Trophoblast cell (in vitro differentiated cells and primary cell): ENCODE results near the gene DYRK3.

Experiments used
- DNase-seq, 2 donors: peaks; one replicate each; pipeline ENCODE4 v3.0.0-alpha.2; 2016
- H2AFZ ChIP-seq: 2 replicates; pipeline ENCODE4 v1.6.1; 2013; ENCODE audit warnings: low read length, moderate library complexity, mild to moderate bottlenecking; ENCODE audit not compliant: insufficient read depth, poor library complexity
- H2AK5ac ChIP-seq: 2 replicates; pipeline ENCODE4 v1.6.1; 2013; ENCODE audit warnings: mild to moderate bottlenecking, low read length
- H2BK120ac ChIP-seq: 2 replicates; pipeline ENCODE4 v1.6.1; 2013; ENCODE audit warnings: low read length, mild to moderate bottlenecking, moderate library complexity; ENCODE audit not compliant: insufficient read depth, poor library complexity
- H2BK12ac ChIP-seq: 2 replicates; pipeline ENCODE4 v1.6.1; 2013; ENCODE audit warnings: mild to moderate bottlenecking, low read length, moderate library complexity
- H2BK5ac ChIP-seq: 2 replicates; pipeline ENCODE4 v1.6.1; 2013; ENCODE audit warnings: low read length, low read depth, moderate library complexity, mild to moderate bottlenecking; ENCODE audit not compliant: poor library complexity
- H3K14ac ChIP-seq: 2 replicates; pipeline ENCODE4 v1.6.1; 2013; ENCODE audit warnings: mild to moderate bottlenecking, low read length
- H3K18ac ChIP-seq: 2 replicates; pipeline ENCODE4 v1.6.1; 2013; ENCODE audit warnings: mild to moderate bottlenecking, low read length
- H3K23ac ChIP-seq: 2 replicates; pipeline ENCODE4 v1.6.1; 2013; ENCODE audit warnings: low read length
- H3K27ac ChIP-seq: 2 replicates; pipeline ENCODE4 v1.5.1; 2013; ENCODE audit warnings: low read depth, mild to moderate bottlenecking, inconsistent platforms, low read length, moderate library complexity
- H3K27me3 ChIP-seq: 2 replicates; pipeline ENCODE4 v1.6.1; 2013; ENCODE audit warnings: inconsistent platforms, mild to moderate bottlenecking, low read length, moderate library complexity; ENCODE audit not compliant: insufficient read depth
- H3K36me3 ChIP-seq, 2 experiments: 1 replicate in 1 of 2; 2 replicates in 1 of 2; pipeline ENCODE4 v1.6.1; 2013; ENCODE audit warnings: low read length in 2 of 2, mild to moderate bottlenecking in 2 of 2, moderate library complexity in 1 of 2; ENCODE audit not compliant: insufficient read depth in 2 of 2, control insufficient read depth in 1 of 2
- H3K4ac ChIP-seq: 2 replicates; pipeline ENCODE4 v1.6.1; 2013; ENCODE audit warnings: low read depth, mild to moderate bottlenecking, low read length, moderate library complexity
- H3K4me1 ChIP-seq, 2 experiments: 1 replicate in 1 of 2; 2 replicates in 1 of 2; pipeline ENCODE4 v1.6.1; 2013; ENCODE audit warnings: low read length in 2 of 2, mild to moderate bottlenecking in 2 of 2, moderate library complexity in 1 of 2; ENCODE audit not compliant: insufficient read depth in 2 of 2, control insufficient read depth in 1 of 2
- H3K4me2 ChIP-seq: 2 replicates; pipeline ENCODE4 v1.6.1; 2013; ENCODE audit warnings: inconsistent platforms, mild to moderate bottlenecking, low read length, moderate library complexity
- H3K4me3 ChIP-seq: 2 replicates; pipeline ENCODE4 v1.5.1; 2013; ENCODE audit warnings: mild to moderate bottlenecking, low read depth, low read length, inconsistent platforms
- H3K79me1 ChIP-seq: one replicate; pipeline ENCODE4 v1.6.1; 2013; ENCODE audit warnings: low read length
- H3K79me2 ChIP-seq: 2 replicates; pipeline ENCODE4 v1.6.1; 2013; ENCODE audit warnings: low read length, mild to moderate bottlenecking; ENCODE audit not compliant: control insufficient read depth, insufficient read depth, poor library complexity
- H3K9ac ChIP-seq: 2 replicates; pipeline ENCODE4 v1.6.1; 2013; ENCODE audit warnings: mild to moderate bottlenecking, low read length
- H3K9me3 ChIP-seq: 2 replicates; pipeline ENCODE4 v1.6.1; 2013; ENCODE audit warnings: low read depth, mild to moderate bottlenecking, control low read depth, inconsistent platforms, low read length; ENCODE audit not compliant: insufficient read depth
- H4K12ac ChIP-seq: 2 replicates; pipeline ENCODE4 v1.6.1; 2013; ENCODE audit warnings: low read depth, mild to moderate bottlenecking, low read length, moderate library complexity
- H4K8ac ChIP-seq: 2 replicates; pipeline ENCODE4 v1.6.1; 2013; ENCODE audit warnings: low read depth, mild to moderate bottlenecking, low read length, moderate library complexity
- H4K91ac ChIP-seq: one replicate; pipeline ENCODE4 v1.6.1; 2013; ENCODE audit warnings: low read depth, mild to moderate bottlenecking, low read length, moderate library complexity
- WGBS: extraction: QIAGEN DNeasy Blood & Tissue Kit; methylation state at CpG from one replicate; pipeline ENCODE4 v1.1.7; 2013; ENCODE audit warnings: missing lambda C conversion rate; ENCODE audit not compliant: insufficient read length, insufficient coverage; ENCODE audit errors: extremely low coverage; 5-methylcytosine and 5-hydroxymethylcytosine counted together

DYRK3 gene

GRCh38 chr1:206653715-206654459, 18.6 kb downstream of the DYRK3 start:
- no peak overlapping the region for H3K14ac ChIP-seq
- H2BK12ac ChIP-seq: no peak overlapping the region
- no peak overlapping the region for H4K91ac ChIP-seq
- WGBS: no CpG with 5 or more reads among the region's 7 CpGs
- H2BK120ac ChIP-seq: no peak overlapping the region
- no peak overlapping the region for H2AFZ ChIP-seq
- H3K79me2 ChIP-seq: no peaks in the 10 kb centered on the region
- DNase-seq: no peak
- H3K9ac ChIP-seq: no peak overlapping the region
- no peak overlapping the region for H4K8ac ChIP-seq
- no peak overlapping the region for H3K4me3 ChIP-seq
- H3K4me2 ChIP-seq: no peak overlapping the region
- H3K23ac ChIP-seq: no peak overlapping the region
- H4K12ac ChIP-seq: no peak overlapping the region
- no peaks in the 10 kb centered on the region for H3K9me3 ChIP-seq
- no peaks in the 10 kb centered on the region for H3K36me3 ChIP-seq
- H3K27me3 ChIP-seq: no peaks in the 10 kb centered on the region
- no peak overlapping the region for H2BK5ac ChIP-seq
- H3K79me1 ChIP-seq: no peaks in the 10 kb centered on the region
- no peak overlapping the region for H3K27ac ChIP-seq
- H3K4ac ChIP-seq: no peak overlapping the region
- H2AK5ac ChIP-seq: no peak overlapping the region
- no peaks in the 10 kb centered on the region for H3K4me1 ChIP-seq
- no peak overlapping the region for H3K18ac ChIP-seq

- H3K79me2 ChIP-seq: no peaks in the 10 kb centered on the region
- no peaks in the 10 kb centered on the region for H3K4me1 ChIP-seq
- H3K27me3 ChIP-seq: no peaks in the 10 kb centered on the region
- no peak overlapping the region for H2BK12ac ChIP-seq
- no peak overlapping the region for H3K9ac ChIP-seq
- no peak overlapping the region for H3K23ac ChIP-seq
- H3K18ac ChIP-seq: no peak overlapping the region
- H2AFZ ChIP-seq: no peak overlapping the region
- no peak overlapping the region for H3K4me3 ChIP-seq
- no peak overlapping the region for H4K8ac ChIP-seq
- no peak overlapping the region for H2AK5ac ChIP-seq
- no peaks in the 10 kb centered on the region for H3K9me3 ChIP-seq
- no CpG with 5 or more reads among the region's 2 CpGs for WGBS
- no peak for DNase-seq
- no peak overlapping the region for H3K14ac ChIP-seq
- H3K36me3 ChIP-seq: no peaks in the 10 kb centered on the region
- no peak overlapping the region for H4K12ac ChIP-seq
- no peak overlapping the region for H3K4me2 ChIP-seq
- no peak overlapping the region for H3K27ac ChIP-seq
- H3K79me1 ChIP-seq: no peaks in the 10 kb centered on the region
- no peak overlapping the region for H2BK5ac ChIP-seq
- no peak overlapping the region for H4K91ac ChIP-seq
- H2BK120ac ChIP-seq: no peak overlapping the region
- H3K4ac ChIP-seq: no peak overlapping the region
Measured at GRCh38 chr1:206654828-206655227, 19.5 kb downstream of the DYRK3 start.

DNA sequence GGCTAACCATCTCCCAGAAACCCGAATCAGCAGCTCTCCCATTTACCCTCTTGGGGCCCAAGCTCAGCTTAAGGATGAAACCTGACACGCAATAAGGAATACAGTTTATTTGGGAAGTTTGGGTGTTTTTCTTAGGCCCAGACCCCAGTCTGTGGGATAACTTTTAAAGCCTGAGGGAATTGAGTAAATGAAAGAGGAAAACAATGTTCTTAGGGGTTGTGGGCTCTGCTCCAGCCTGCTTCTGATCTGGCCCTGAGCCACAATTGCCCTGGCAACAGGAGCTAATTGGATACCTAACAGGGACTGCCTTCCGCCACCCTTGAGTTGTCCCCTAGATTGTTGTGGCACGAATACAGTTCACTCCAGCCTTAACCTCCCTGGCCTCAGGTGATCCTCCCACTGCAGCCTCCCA, 20.1 kb downstream of the DYRK3 start:
- Histone ChIP-seq H4K91ac (no peak overlapping the region), H3K14ac (no peak overlapping the region), H3K9ac (no peak overlapping the region), H2AK5ac (no peak overlapping the region), H2BK12ac (no peak overlapping the region), H4K12ac (no peak overlapping the region), H3K27ac (no peak overlapping the region), H3K9me3 (no peaks in the 10 kb centered on the region), H3K79me2 (no peaks in the 10 kb centered on the region), H3K36me3 (no peaks in the 10 kb centered on the region), H2BK120ac (no peak overlapping the region), H3K18ac (no peak overlapping the region), H3K27me3 (no peaks in the 10 kb centered on the region), H2AFZ (no peak overlapping the region), H3K4me3 (no peak overlapping the region), H2BK5ac (no peak overlapping the region), H3K4ac (no peak overlapping the region), H4K8ac (no peak overlapping the region), H3K4me1 (no peaks in the 10 kb centered on the region), H3K23ac (no peak overlapping the region), H3K4me2 (no peak overlapping the region), H3K79me1 (no peaks in the 10 kb centered on the region)
- no CpG with 5 or more reads among the region's 4 CpGs for WGBS
- no peak for DNase-seq

- Histone ChIP-seq H4K8ac (no peak overlapping the region), H3K4me2 (no peak overlapping the region), H2AK5ac (no peak overlapping the region), H2AFZ (no peak overlapping the region), H3K18ac (no peak overlapping the region), H4K12ac (no peak overlapping the region), H2BK5ac (no peak overlapping the region), H3K9ac (no peak overlapping the region), H3K27me3 (no peaks in the 10 kb centered on the region), H3K9me3 (no peaks in the 10 kb centered on the region), H3K23ac (no peak overlapping the region), H3K79me2 (no peaks in the 10 kb centered on the region), H2BK12ac (no peak overlapping the region), H3K4ac (no peak overlapping the region), H3K36me3 (no peaks in the 10 kb centered on the region), H3K14ac (no peak overlapping the region), H3K4me3 (no peak overlapping the region), H3K79me1 (no peaks in the 10 kb centered on the region), H3K4me1 (no peaks in the 10 kb centered on the region), H2BK120ac (no peak overlapping the region), H4K91ac (no peak overlapping the region), H3K27ac (no peak overlapping the region)
- WGBS: no CpG with 5 or more reads among the region's 3 CpGs
- no peak for DNase-seq
Measured at GRCh38 chr1:206656936-206657335, 21.6 kb downstream of the DYRK3 start.
